K562 (cell line): Measurements from ENCODE around the gene RHCG. TPM values are rescaled to one million over a fixed set of nuclear protein-coding genes. Genes with fewer than 3 reads are reported as not detected.

ENCODE experiments used
- ATAC-seq: fragments of 200-7000 bp; cut with Tn5 transposase; 3 replicates; pipeline ENCODE4 v1.9.1; 2020; ENCODE audit warnings: moderate library complexity
- BruUV-seq: library from RNA; stranded (reverse); fragments of 400-500 nt; replicated peaks from 2 replicates; lab custom pipeline; 2021; lab: Mats Ljungman, UMichigan
- CTCF ChIA-PET: fragments of 300-600 bp; formaldehyde crosslinking; extraction: SDS; loops from one replicate; lab custom pipeline; 2021; ENCODE audit warnings: low intra/inter-chr PET ratio; lab: Yijun Ruan, JAX
- POLR2A ChIA-PET: fragments of 300-600, 350-650 bp; sonication (Branson Sonifier 250); formaldehyde crosslinking; extraction: SDS; loops from one replicate; lab custom pipeline; 2021; ENCODE audit warnings: antibody characterized with exemption, inconsistent platforms; lab: Yijun Ruan, JAX
- DNase-seq, 4 experiments: peaks; one replicate each; pipeline versions ENCODE4 v3.0.0 to v3.0.0-alpha.2; 2011 to 2018; ENCODE audit warnings: low spot score in 3 of 4, mixed read lengths in 3 of 4; ENCODE audit errors: extremely low read depth in 1 of 4
- FAIRE-seq: peaks from 2 replicates; lab custom pipeline; 2011; peaks lifted over from hg19 to GRCh38; lab: Jason Lieb, UNC
- H2AFZ ChIP-seq: 2 replicates; pipeline ENCODE4 v1.6.0; 2011; ENCODE audit warnings: low read depth, low read length, control low read depth, inconsistent platforms
- H3K27ac ChIP-seq: fragments of 200-600 bp; 3 replicates; pipeline ENCODE4 v1.8.0; 2011; ENCODE audit warnings: low read depth, mild to moderate bottlenecking, control low read depth, inconsistent platforms, low read length, moderate library complexity, mixed read lengths; ENCODE audit errors: extremely low read depth
- H3K27me3 ChIP-seq, 2 experiments: fragments of 300-600 bp in 1 of 2; 2 replicates in 1 of 2; 3 replicates in 1 of 2; pipeline versions ENCODE4 v1.6.0 to v1.8.0; 2011; ENCODE audit warnings: inconsistent platforms in 2 of 2, low read length in 2 of 2, mild to moderate bottlenecking in 1 of 2, mixed read lengths in 1 of 2, moderate library complexity in 1 of 2; ENCODE audit not compliant: control insufficient read depth in 2 of 2, insufficient read depth in 2 of 2
- H3K36me3 ChIP-seq: fragments of 300-600 bp; 3 replicates; pipeline ENCODE4 v1.8.0; 2011; ENCODE audit warnings: mild to moderate bottlenecking, low read length, inconsistent platforms; ENCODE audit not compliant: control insufficient read depth, insufficient read depth
- H3K4me1 ChIP-seq, 2 experiments: fragments of 200-600 bp in 1 of 2; replicated peaks in 1 of 2; 2 replicates in 1 of 2; 3 replicates in 1 of 2; pipeline versions ENCODE4 v1.5.1 to v1.8.0; 2011; ENCODE audit warnings: inconsistent platforms in 2 of 2, low read length in 2 of 2, mild to moderate bottlenecking in 1 of 2, mixed read lengths in 1 of 2, moderate library complexity in 1 of 2; ENCODE audit not compliant: control insufficient read depth in 2 of 2, insufficient read depth in 2 of 2
- H3K4me2 ChIP-seq: 2 replicates; pipeline ENCODE4 v1.6.1; 2011; ENCODE audit warnings: low read length, control low read depth, inconsistent platforms, mixed read lengths; ENCODE audit not compliant: insufficient read depth
- H3K4me3 ChIP-seq: fragments of 200-600 bp; sonication (generic), shearing (Covaris generic); 2 replicates; pipeline ENCODE4 v1.5.1; 2016; ENCODE audit warnings: control low read depth, inconsistent platforms
- H3K79me2 ChIP-seq: fragments of 200-600 bp; 3 replicates; pipeline ENCODE4 v1.8.0; 2011; ENCODE audit warnings: low read length, inconsistent platforms; ENCODE audit not compliant: control insufficient read depth, insufficient read depth
- H3K9ac ChIP-seq, 2 experiments: 2 replicates each; pipeline versions ENCODE4 v1.6.0 to v1.6.1; 2011; ENCODE audit warnings: low read depth in 2 of 2, low read length in 2 of 2, control low read depth in 1 of 2, inconsistent platforms in 1 of 2, mild to moderate bottlenecking in 1 of 2, mixed read lengths in 1 of 2; ENCODE audit not compliant: insufficient read depth in 1 of 2
- H3K9me1 ChIP-seq: one replicate; pipeline ENCODE4 v1.6.0; 2011; ENCODE audit warnings: inconsistent platforms, mild to moderate bottlenecking, low read length, moderate library complexity; ENCODE audit not compliant: control insufficient read depth, insufficient read depth
- H3K9me3 ChIP-seq: replicated peaks from 2 replicates; pipeline ENCODE4 v1.5.1; 2011; ENCODE audit warnings: low read depth, low read length, inconsistent platforms; ENCODE audit not compliant: control insufficient read depth, insufficient read depth
- H4K20me1 ChIP-seq: replicated peaks from 2 replicates; pipeline ENCODE4 v1.6.1; 2011; ENCODE audit warnings: low read length, inconsistent platforms, mixed read lengths; ENCODE audit not compliant: control insufficient read depth, insufficient read depth
- ATF4 ChIP-seq: fragments of 450-650 bp; formaldehyde crosslinking; IDR thresholded peaks from 2 replicates; pipeline ENCODE4 v1.4.0; 2022; ENCODE audit warnings: mild to moderate bottlenecking, moderate library complexity
- CHAMP1 ChIP-seq: fragments of 450-650 bp; IDR thresholded peaks from 2 replicates; pipeline ENCODE4 v1.6.1; 2016; ENCODE audit warnings: mild to moderate bottlenecking
- FOS ChIP-seq: IDR thresholded peaks from 3 replicates; pipeline ENCODE4 v1.6.1; 2011; ENCODE audit not compliant: insufficient read length; ENCODE audit errors: extremely low read depth
- FOXA3 ChIP-seq, 2 experiments: fragments of 450-650 bp in 1 of 2; sonication (generic) in 1 of 2; formaldehyde crosslinking; IDR thresholded peaks in 1 of 2; conservative IDR thresholded peaks in 1 of 2; 2 replicates each; pipeline versions ENCODE4 v1.4.0 to v1.8.0; 2020 to 2022; ENCODE audit warnings: mild to moderate bottlenecking in 2 of 2, missing genetic modification reagents in 1 of 2
- JUN ChIP-seq, 2 experiments: sonication (generic) in 1 of 2; formaldehyde crosslinking in 1 of 2; IDR thresholded peaks; 2 replicates each; pipeline versions ENCODE4 v1.6.1 to v1.8.0; 2012 to 2022; ENCODE audit warnings: borderline replicate concordance in 2 of 2, mild to moderate bottlenecking in 2 of 2, improper control_type of control experiment in 1 of 2, low read depth in 1 of 2, low read length in 1 of 2, missing genetic modification reagents in 1 of 2
- NR3C1 ChIP-seq: sonication (generic); formaldehyde crosslinking; IDR thresholded peaks from 2 replicates; pipeline ENCODE4 v1.8.1; 2022; ENCODE audit warnings: missing genetic modification reagents
- POLR3A ChIP-seq: IDR thresholded peaks from 2 replicates; pipeline ENCODE4 v1.6.1; 2011; ENCODE audit warnings: borderline replicate concordance, mild to moderate bottlenecking, moderate library complexity; ENCODE audit not compliant: insufficient read length, insufficient read depth; ENCODE audit errors: extremely low read depth
- PPARD ChIP-seq: fragments of 250-450 bp; sonication (Bioruptor Pico); IDR thresholded peaks from 2 replicates; pipeline ENCODE4 v1.8.0; 2022; ENCODE audit warnings: inconsistent platforms, mild to moderate bottlenecking, moderate library complexity
- SRSF9 ChIP-seq: fragments of 200-400 bp; formaldehyde crosslinking; IDR thresholded peaks from 2 replicates; pipeline ENCODE4 v1.6.1; 2017; ENCODE audit warnings: low read depth, low read length, borderline replicate concordance
- TGIF2 ChIP-seq: sonication (generic); formaldehyde crosslinking; IDR thresholded peaks from 2 replicates; pipeline ENCODE4 v1.8.1; 2022; ENCODE audit warnings: mild to moderate bottlenecking, missing genetic modification reagents, moderate library complexity
- THRA ChIP-seq: fragments of 450-650 bp; IDR thresholded peaks from 2 replicates; pipeline ENCODE4 v1.6.1; 2017; ENCODE audit warnings: mild to moderate bottlenecking, moderate library complexity
- ZNF197 ChIP-seq: fragments of 200-800 bp; sonication (Bioruptor generic); IDR thresholded peaks from 2 replicates; pipeline ENCODE4 v1.6.1; 2016; ENCODE audit warnings: low read depth, missing genetic modification characterization, missing compliant biosample characterization
- ZNF511 ChIP-seq: sonication (generic); formaldehyde crosslinking; IDR thresholded peaks from 2 replicates; pipeline ENCODE4 v1.8.0; 2022; ENCODE audit warnings: mild to moderate bottlenecking, missing genetic modification reagents
- ZNF584 ChIP-seq: fragments of 200-800 bp; sonication (Bioruptor generic); IDR thresholded peaks from 2 replicates; pipeline ENCODE4 v1.6.1; 2016; ENCODE audit warnings: low read depth, mild to moderate bottlenecking, missing genetic modification characterization, missing compliant biosample characterization
- WGBS: fragments of 100-300 bp; shearing (Covaris generic); methylation state at CpG from one replicate; pipeline ENCODE4 v1.1.6; 2016; ENCODE audit warnings: low coverage, mixed read lengths; ENCODE audit not compliant: insufficient coverage; ENCODE audit errors: missing lambda C conversion rate; 5-methylcytosine and 5-hydroxymethylcytosine counted together
- in situ Hi-C: fragments of 300-500 bp; cut with MboI; formaldehyde crosslinking; loops from 4 replicates; pipeline ENCODE4 v1.15.0; 2018; ENCODE audit warnings: inconsistent platforms, mixed read lengths
- intact Hi-C: fragments of 100-400 bp; cut with micrococcal nuclease; formaldehyde crosslinking; loops from 2 replicates; pipeline ENCODE4 v1.14.2; 2022
- polyA plus RNA-seq, 8 experiments: library from polyadenylated mRNA; depleted of rRNA in 4 of 8; stranded (reverse) in 5 of 8; unstranded in 3 of 8; fragments of >200 nt; fragmentation: Nextera tagmentation in 2 of 8; fragmentation: Illumina TruSeq in 1 of 8; extraction: Ambion mirVana in 2 of 8; extraction: Trizol in 1 of 8; gene quantifications; 2 replicates each; pipeline versions ENCODE4 v1.2.1 to v1.2.3, GENCODE V29; 2011 to 2014; ENCODE audit warnings: inconsistent platforms in 1 of 8, missing spikeins in 1 of 8
- total RNA-seq, 7 experiments: library from RNA; depleted of rRNA in 6 of 7; stranded (reverse); fragments of >200 nt in 6 of 7; fragmentation: Illumina TruSeq in 2 of 7; extraction: Trizol in 2 of 7; gene quantifications; 2 replicates each; pipeline versions ENCODE4 v1.2.1 to v1.2.3, GENCODE V29; 2011 to 2021; ENCODE audit warnings: low replicate concordance in 1 of 7

The RHCG gene
- total and polyA plus RNA-seq, 9 of the 15 experiments (the other 6 are each of a cell fraction or from before 2014, with no cell fraction given), result not detected

GRCh38 chr15:89480505-89480904 is 15.9 kb downstream of the RHCG start:
- Histone ChIP-seq H3K9me3 (no peaks in the 10 kb centered on the region), H3K4me3 (no peak overlapping the region), H3K79me2 (no peaks in the 10 kb centered on the region), H3K9me1 (peaks cover 3% of the 10 kb centered on the region), H3K36me3 (no peaks in the 10 kb centered on the region), H2AFZ (no peak overlapping the region), H3K27me3 (peaks cover 13 to 61% of the 10 kb centered on the region in 2 experiments; a peak in 3 of 5 replicates), H3K9ac (no peak overlapping the region), H4K20me1 (peaks cover 15% of the 10 kb centered on the region; the same call in 1 of the 2 replicates), H3K4me2 (no peak overlapping the region), H3K27ac (no peak overlapping the region), H3K4me1 (no peaks in the 10 kb centered on the region)
- FAIRE-seq (no peak), DNase-seq (no peak), ATAC-seq (no peak)
- POLR2A ChIA-PET, result no interaction called here
- intact Hi-C loops (no loop called here), in situ Hi-C loops (no loop called here)
- 0% methylated on average over 3 of the region's 3 CpGs for WGBS
- CTCF ChIA-PET, result no interaction called here
- BruUV-seq, result no TSS peak
- TF ChIP-seq POLR3A (no peak), ZNF584 (CRISPR knock-in tag) (no peak), THRA (no peak), NR3C1 (CRISPR knock-in tag) (no peak), ZNF197 (no peak), PPARD (no peak), ATF4 (CRISPR knock-in tag) (no peak), FOS (no peak), TGIF2 (CRISPR knock-in tag) (no peak), CHAMP1 (no peak), FOXA3 (CRISPR knock-in tag; conservative IDR thresholded peaks at IDR 0.05 in 1 of 2, IDR thresholded peaks at IDR 0.05 in 1 of 2) (no peak), ZNF511 (no peak), JUN (IDR thresholded peaks at IDR 0.05; ENCODE audit: borderline replicate concordance, low read depth, low read length) (no peak), JUN (CRISPR knock-in tag; IDR thresholded peaks at IDR 0.05; ENCODE audit: borderline replicate concordance) (no peak), SRSF9 (no peak)
